Measurements from ENCODE around the gene VANGL1.

The VANGL1 gene

GRCh38 chr1:115697619-115698018 is 55.8 kb downstream of the VANGL1 start:
- in situ Hi-C loops (cut with MboI; ENCODE audit: low sequenced_read_pairs), result no loop called here

DNA sequence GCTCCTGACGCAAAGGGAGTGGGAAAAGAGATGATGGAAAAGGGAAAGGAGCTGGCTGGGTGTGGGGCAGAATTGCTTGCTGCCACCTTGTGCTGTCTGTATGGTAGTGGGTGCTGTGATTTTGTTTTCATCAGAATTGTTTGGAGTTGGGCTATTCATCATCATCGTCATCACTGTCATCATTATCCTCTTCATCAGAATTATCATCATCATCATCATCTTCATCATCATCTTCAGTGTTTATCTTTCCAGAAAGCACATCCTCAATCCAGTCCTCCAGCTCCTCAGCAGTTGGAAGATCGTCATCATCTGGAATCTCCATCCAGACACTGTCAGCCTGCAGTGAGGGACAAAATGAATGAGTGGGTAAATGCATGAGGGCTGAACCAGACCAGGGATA is 59.3 kb downstream of the VANGL1 start:
- in situ Hi-C loops (cut with MboI; ENCODE audit: low sequenced_read_pairs), result no loop called here

DNA sequence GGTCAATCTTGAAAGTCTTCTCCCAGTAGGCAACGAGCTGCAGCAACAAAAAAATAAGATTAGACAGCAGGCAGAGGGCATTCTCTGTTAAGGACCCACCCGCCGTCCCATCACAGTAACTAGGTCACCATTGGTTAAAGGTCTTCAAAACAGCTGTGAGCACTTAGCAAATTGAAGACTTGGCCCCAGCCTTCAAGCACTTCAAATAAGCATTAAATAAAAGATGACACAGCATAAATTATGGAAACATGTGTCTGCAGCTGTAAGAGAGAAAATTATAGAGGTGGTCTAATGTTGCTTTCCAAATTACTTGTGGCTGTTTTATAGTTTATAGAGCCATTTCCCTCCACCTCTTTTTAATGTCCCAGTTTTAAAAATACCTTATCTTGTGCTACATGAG is 61.2 kb downstream of the VANGL1 start:
- in situ Hi-C loops (cut with MboI; ENCODE audit: low sequenced_read_pairs), result no loop called here

DNA sequence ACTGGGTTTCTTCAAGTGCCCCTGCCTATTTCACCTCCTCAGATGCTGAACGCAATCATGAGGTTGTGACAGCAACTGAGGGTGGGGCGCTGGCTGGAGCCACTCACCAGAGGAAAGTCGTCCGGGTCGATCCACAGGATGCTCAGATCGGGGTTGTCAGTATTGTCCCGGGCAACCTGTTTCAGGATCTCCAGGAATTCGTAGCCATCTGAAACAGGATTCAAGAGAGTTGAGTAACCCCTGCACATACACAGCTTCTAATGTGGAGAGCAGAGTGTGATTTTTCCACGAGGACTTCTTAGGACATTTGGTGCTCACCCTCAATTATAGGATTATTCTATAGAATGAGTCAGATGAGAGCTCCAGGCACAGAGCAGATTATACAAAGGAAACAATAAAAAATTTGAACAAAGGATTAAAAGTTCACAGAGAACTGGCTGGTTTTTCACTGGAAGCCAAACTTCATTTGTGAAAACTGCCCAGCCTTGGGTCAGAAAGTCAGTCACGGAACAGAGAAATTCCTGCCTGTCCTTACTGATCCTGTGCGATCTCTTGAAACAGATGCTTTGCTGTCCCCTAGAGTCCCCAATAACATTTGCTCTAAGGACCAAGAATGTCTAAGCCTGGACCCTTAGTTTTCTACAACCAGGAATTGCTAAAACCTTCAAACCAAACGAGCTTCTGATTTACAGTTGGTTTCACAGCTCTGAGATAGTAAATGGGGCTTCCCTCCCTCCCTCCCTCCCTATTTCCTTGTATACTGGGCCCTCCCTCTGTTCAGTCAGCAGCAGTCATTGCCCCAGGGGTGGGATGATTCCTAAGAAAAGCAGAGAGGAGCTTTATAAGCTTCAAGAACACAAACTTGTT is 63.5 kb downstream of the VANGL1 start:
- in situ Hi-C loops (cut with MboI; ENCODE audit: low sequenced_read_pairs), result loop anchor here (5.0 kb wide), 1 partner anchor 98 kb away; no protein-coding TSS in a partner anchor

DNA sequence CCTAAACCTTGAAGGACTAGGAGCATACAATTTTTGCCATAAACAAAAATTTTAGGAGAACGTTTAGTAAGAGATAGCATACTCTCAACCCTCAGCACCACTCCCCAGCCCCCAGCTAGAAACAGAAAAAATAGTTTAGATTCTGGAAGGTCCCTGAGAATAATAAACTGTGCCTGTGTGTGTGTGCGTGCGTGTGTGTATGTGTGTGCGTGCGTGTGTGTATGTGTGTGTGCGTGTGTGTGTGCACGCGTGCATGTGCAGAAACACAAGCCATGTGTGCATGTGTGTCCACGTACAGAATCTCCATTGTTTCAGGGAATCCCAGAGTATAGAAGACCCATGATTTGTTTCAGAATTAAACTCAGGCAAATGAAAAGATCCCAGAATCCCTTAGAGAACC is 64.2 kb downstream of the VANGL1 start:
- in situ Hi-C loops (cut with MboI; ENCODE audit: low sequenced_read_pairs), result loop anchor here (5.0 kb wide), 1 partner anchor 99 kb away; no protein-coding TSS in a partner anchor

DNA sequence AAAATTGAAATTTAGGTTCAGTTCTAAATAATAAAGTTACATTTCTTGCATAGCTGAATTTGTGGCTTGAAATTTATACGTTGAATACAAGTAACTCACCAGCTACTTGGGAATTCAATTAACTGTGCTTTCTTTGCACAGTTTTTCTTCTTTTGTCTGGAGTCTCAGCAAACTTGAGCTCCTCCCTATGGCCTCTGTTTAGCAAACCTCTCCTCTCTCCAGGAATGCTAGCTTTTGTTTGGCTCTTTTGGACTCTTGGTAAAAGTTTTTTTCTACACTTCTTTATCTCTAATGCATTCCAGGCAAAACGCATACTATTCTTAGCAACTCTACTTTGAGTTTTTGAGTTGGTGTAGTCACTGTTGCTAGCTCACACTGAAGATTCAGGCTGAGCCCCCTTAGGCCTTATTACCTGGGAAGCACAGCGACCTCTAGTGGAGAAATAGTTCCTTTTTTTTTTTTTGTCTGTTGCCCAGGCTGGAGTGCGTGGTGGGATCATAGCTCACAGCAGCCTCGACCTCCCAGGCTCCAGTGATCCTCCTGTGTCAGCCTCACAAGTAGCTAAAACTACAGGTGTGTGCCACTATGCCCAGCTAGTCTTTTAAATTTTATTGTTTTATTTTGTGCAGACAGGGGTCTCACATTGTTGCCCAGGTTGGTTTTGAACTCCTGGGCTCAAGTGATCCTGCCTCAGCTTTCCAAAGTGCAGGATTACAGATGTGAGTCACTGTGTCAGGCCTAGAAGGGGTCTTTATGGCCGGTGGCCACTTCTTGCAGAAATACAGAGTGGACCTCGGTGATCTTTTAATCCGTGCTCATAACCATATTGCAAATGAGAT is 65.0 kb downstream of the VANGL1 start:
- in situ Hi-C loops (cut with MboI; ENCODE audit: low sequenced_read_pairs), result loop anchor here (5.0 kb wide), 1 partner anchor 100 kb away; no protein-coding TSS in a partner anchor

- in situ Hi-C loops (cut with MboI; ENCODE audit: low sequenced_read_pairs), result loop anchor here (10.0 kb wide), 1 partner anchor 64 kb away; no protein-coding TSS in a partner anchor
Measured at GRCh38 chr1:115710859-115711624, 69.3 kb downstream of the VANGL1 start.

DNA sequence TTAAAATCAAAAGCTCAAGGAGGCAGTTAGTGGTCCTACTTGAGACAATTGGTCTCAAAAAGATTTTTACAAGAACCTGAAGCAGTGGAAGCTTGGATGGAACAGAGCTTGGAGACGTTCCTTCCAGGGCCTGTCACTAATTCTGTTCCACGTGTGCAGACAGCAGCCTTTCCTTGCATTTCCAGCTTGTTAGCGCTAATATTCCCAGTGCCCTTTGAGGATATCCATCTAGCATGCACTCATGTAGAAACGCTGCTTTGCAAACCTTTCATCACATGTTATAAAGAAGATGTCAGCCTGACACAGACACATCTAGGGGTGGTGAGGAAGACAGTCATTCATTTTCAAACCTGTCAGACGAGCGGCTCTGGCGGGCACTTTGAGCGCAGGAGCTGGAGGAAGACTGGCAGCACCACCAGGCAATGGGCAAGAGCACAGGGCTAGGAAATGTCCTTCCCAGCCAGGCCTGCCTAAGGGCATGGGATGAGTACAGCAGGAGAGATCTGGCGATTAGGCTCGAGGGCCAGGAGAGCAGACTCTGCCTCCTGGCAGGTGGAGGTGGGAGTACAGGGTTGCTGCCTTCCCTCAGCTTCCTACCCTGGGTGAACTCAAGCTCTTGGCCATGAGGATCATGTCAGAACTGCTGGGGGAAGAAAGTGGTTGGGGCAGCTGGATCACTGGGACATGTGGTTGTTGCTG is 71.3 kb downstream of the VANGL1 start:
- in situ Hi-C loops (cut with MboI; ENCODE audit: low sequenced_read_pairs), result loop anchor here (10.0 kb wide), 1 partner anchor 62 kb away; no protein-coding TSS in a partner anchor

GRCh38 chr1:115713906-115714305 is 72.1 kb downstream of the VANGL1 start:
- in situ Hi-C loops (cut with MboI; ENCODE audit: low sequenced_read_pairs), result loop anchor here (10.0 kb wide), 1 partner anchor 61 kb away; no protein-coding TSS in a partner anchor

- in situ Hi-C loops (cut with MboI; ENCODE audit: low sequenced_read_pairs), result loop anchor here (10.0 kb wide), 1 partner anchor 60 kb away; no protein-coding TSS in a partner anchor
Measured at GRCh38 chr1:115714572-115715141, 72.9 kb downstream of the VANGL1 start.

DNA sequence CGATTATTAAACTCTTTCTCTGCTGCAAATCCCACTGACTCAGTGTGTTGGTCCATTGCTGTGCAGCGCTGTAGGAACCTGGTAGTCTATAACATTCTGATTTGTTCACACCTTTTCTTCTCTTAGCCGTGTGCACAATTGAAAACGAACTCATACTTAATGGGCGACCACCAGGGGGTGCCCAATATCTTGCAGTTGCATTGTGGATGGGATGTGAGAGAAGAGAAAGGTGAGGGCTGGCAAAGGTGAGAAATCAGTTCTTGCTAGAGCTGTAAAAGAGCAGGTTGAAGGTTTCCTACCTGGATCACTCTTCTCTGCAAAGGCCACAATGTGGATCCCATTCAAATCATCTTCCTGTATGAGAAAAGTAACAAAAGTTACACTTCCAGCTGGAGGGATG is 75.8 kb downstream of the VANGL1 start:
- in situ Hi-C loops (cut with MboI; ENCODE audit: low sequenced_read_pairs), result loop anchor here (10.0 kb wide), 1 partner anchor 57 kb away; no protein-coding TSS in a partner anchor

- in situ Hi-C loops (cut with MboI; ENCODE audit: low sequenced_read_pairs), result loop anchor here (10.0 kb wide), 1 partner anchor 57 kb away; no protein-coding TSS in a partner anchor
Measured at GRCh38 chr1:115718011-115718754, 76.4 kb downstream of the VANGL1 start.

DNA sequence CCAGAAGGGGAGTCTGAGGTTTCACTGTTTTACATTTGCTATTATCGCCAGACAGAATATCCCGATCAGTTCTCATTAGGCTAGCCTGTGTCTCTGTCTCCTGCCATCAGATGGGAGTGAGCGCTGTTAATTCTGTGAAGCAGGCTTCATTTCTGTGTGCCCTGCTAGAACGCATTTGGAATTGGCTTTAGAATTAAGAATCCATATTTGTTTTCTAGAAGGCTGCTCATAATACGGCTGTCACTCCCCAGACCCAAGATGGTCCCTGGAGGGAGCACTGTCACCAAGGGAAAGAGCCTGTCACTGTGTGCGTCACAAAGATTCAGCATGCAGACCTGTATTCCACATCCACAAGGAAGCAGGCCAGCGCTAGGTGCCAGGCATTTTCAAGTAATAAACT is 77.5 kb downstream of the VANGL1 start:
- in situ Hi-C loops (cut with MboI; ENCODE audit: low sequenced_read_pairs), result loop anchor here (10.0 kb wide), 1 partner anchor 56 kb away; no protein-coding TSS in a partner anchor

- in situ Hi-C loops (cut with MboI; ENCODE audit: low sequenced_read_pairs), result no loop called here
Measured at GRCh38 chr1:115722221-115722620, 80.5 kb downstream of the VANGL1 start.

GRCh38 chr1:115723756-115724155 is 82.0 kb downstream of the VANGL1 start:
- in situ Hi-C loops (cut with MboI; ENCODE audit: low sequenced_read_pairs), result no loop called here

DNA sequence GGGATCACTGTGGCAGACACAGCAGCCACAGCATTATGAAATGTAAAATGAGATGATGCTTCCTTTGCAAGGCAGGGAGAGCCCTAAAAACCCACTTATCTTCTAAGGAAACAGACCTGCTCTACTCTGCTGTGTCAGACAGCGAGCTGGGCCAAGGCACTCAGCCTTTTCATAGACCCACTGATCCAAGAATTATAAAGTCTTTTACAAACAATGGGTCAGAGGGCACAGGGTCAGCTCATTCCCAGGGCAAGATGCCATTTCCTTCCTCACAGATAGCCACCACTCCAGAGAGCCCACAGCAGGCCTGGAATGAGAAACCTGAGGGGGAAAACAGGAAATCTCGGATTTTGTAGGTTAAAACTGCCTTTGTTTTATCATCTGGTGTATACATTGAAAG is 83.8 kb downstream of the VANGL1 start:
- in situ Hi-C loops (cut with MboI; ENCODE audit: low sequenced_read_pairs), result no loop called here

DNA sequence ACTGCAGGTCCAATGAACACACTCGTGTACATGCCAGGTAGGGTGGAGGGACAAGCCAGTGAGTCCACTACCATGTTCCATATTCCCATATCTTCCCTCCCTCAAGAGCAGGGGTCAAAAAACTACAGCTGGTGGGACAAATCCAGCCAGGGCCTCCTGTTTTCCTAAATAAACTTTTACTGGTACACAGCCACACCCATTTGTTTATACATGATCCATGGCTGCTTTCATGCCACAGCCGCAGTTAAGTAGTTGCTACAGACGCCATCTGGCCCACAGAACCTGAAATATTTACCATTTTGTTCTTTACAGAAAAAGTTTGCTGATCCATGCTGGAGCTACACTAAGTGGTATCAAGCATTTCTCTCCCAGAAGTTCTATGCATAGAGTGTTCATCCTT is 84.4 kb downstream of the VANGL1 start:
- in situ Hi-C loops (cut with MboI; ENCODE audit: low sequenced_read_pairs), result no loop called here

DNA sequence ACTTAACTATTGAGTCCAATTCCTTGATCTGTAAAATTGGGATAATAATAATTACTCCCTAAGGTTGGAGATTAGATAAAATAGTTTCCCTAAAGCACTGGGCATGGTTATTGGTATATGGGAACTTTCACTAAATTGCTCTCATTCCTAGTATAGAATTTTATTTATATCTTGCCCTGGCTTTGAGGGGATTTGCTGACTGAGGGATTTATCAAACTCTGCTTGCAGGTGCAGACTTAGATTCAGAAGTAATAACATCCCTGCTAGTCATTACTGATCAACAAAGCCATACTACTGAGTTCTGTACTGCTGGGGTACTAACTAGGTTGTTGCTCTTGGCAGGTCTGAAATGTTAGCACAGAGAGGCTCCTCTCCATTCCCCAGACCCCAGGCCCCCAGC is 84.8 kb downstream of the VANGL1 start:
- in situ Hi-C loops (cut with MboI; ENCODE audit: low sequenced_read_pairs), result no loop called here
